OCI-LY3 (cell line): ENCODE measurements around the gene LRRC3C.

Source experiments
- H2AFZ ChIP-seq: fragments of 200-600, 300-600 bp; shearing (Covaris generic); 2 replicates; pipeline ENCODE4 v1.6.0; 2014; ENCODE audit warnings: antibody characterized with exemption, low read depth, low read length
- H3K27ac ChIP-seq: fragments of 200-600, 300-600 bp; sonication (generic); 2 replicates; pipeline ENCODE4 v1.5.1; 2014; ENCODE audit warnings: mild to moderate bottlenecking, low read length, moderate library complexity, mixed read lengths
- H3K27me3 ChIP-seq: fragments of 200-600, 300-600 bp; sonication (generic); 2 replicates; pipeline ENCODE4 v1.6.1; 2014; ENCODE audit warnings: low read depth, low read length, mixed read lengths
- H3K36me3 ChIP-seq: fragments of 200-600, 300-600 bp; sonication (generic); replicated peaks from 2 replicates; pipeline ENCODE3; 2014; ENCODE audit warnings: low read depth, low read length, mixed read lengths
- H3K4me1 ChIP-seq: fragments of 300-600, 200-600 bp; sonication (generic); 2 replicates; pipeline ENCODE4 v1.6.1; 2014; ENCODE audit warnings: low read length, mixed read lengths
- H3K4me2 ChIP-seq: fragments of 200-600, 300-600 bp; sonication (generic); 2 replicates; pipeline ENCODE4 v1.6.1; 2014; ENCODE audit warnings: low read length, mixed read lengths
- H3K4me3 ChIP-seq: fragments of 300-600, 200-600 bp; sonication (generic); 2 replicates; pipeline ENCODE4 v1.5.1; 2014; ENCODE audit warnings: antibody characterized with exemption, mild to moderate bottlenecking, low read length, moderate library complexity
- H3K79me2 ChIP-seq: fragments of 300-600, 200-600 bp; shearing (Covaris generic); 2 replicates; pipeline ENCODE4 v1.6.1; 2014; ENCODE audit warnings: mild to moderate bottlenecking, low read length, mixed read lengths
- H3K9ac ChIP-seq: fragments of 300-600, 200-600 bp; shearing (Covaris generic); 2 replicates; pipeline ENCODE4 v1.6.0; 2014; ENCODE audit warnings: mild to moderate bottlenecking, low read length, moderate library complexity
- H3K9me3 ChIP-seq: fragments of 200-600, 300-600 bp; shearing (Covaris generic); 2 replicates; pipeline ENCODE4 v1.6.1; 2014; ENCODE audit warnings: low read length, mixed read lengths; ENCODE audit not compliant: insufficient read depth
- H4K20me1 ChIP-seq: fragments of 200-600, 300-600 bp; sonication (generic); 2 replicates; pipeline ENCODE4 v1.6.1; 2016; ENCODE audit warnings: low read length, mixed read lengths; ENCODE audit not compliant: insufficient read depth
- CTCF ChIP-seq: fragments of 200-600, 300-600 bp; sonication (generic); IDR thresholded peaks from 2 replicates; pipeline ENCODE4 v1.5.1; 2014; ENCODE audit warnings: antibody characterized with exemption, low read length, low read depth
- EZH2phosphoT487 ChIP-seq: fragments of 200-600 bp; shearing (Covaris generic); IDR thresholded peaks from 2 replicates; pipeline ENCODE4 v1.6.1; 2018; ENCODE audit warnings: antibody characterized with exemption, mixed run types, low read depth

Gene LRRC3C

GRCh38 chr17:39973496-39973895 lies 46.0 kb downstream of the LRRC3C start:
- Histone ChIP-seq H3K79me2 (no peaks in the 10 kb centered on the region), H3K4me3 (no peak overlapping the region), H3K36me3 (no peaks in the 10 kb centered on the region), H3K4me1 (peaks cover 10% of the 10 kb centered on the region), H2AFZ (no peak overlapping the region), H3K4me2 (no peak overlapping the region), H4K20me1 (no peaks in the 10 kb centered on the region), H3K9me3 (no peaks in the 10 kb centered on the region), H3K27ac (no peak overlapping the region), H3K9ac (no peak overlapping the region), H3K27me3 (peaks cover 43% of the 10 kb centered on the region)
- TF ChIP-seq EZH2phosphoT487 (no peak), CTCF (no peak)

GRCh38 chr17:39974433-39974832 lies 46.9 kb downstream of the LRRC3C start:
- H3K4me2 ChIP-seq = no peak overlapping the region
- H3K27ac ChIP-seq = no peak overlapping the region
- no peak overlapping the region for H3K4me3 ChIP-seq
- no peak overlapping the region for H3K9ac ChIP-seq
- no peak for TF ChIP-seq EZH2phosphoT487
- TF ChIP-seq CTCF = no peak
- H2AFZ ChIP-seq = no peak overlapping the region
- no peaks in the 10 kb centered on the region for H4K20me1 ChIP-seq
- peaks cover 11% of the 10 kb centered on the region for H3K4me1 ChIP-seq
- peaks cover 40% of the 10 kb centered on the region for H3K27me3 ChIP-seq
- H3K9me3 ChIP-seq = no peaks in the 10 kb centered on the region
- no peaks in the 10 kb centered on the region for H3K36me3 ChIP-seq
- no peaks in the 10 kb centered on the region for H3K79me2 ChIP-seq

- Histone ChIP-seq H2AFZ (no peak overlapping the region), H3K79me2 (peaks cover 2% of the 10 kb centered on the region)
Observed at GRCh38 chr17:39975801-39976200, 48.3 kb downstream of the LRRC3C start.

GRCh38 chr17:39979016-39979670 lies 51.6 kb downstream of the LRRC3C start:
- H3K4me3 ChIP-seq = peak overlapping the region; percentile 97; the same call in 1 of the 2 replicates
- peaks cover 12% of the 10 kb centered on the region for H3K27me3 ChIP-seq
- no peaks in the 10 kb centered on the region for H3K9me3 ChIP-seq
- no peak for TF ChIP-seq EZH2phosphoT487
- TF ChIP-seq CTCF = no peak
- H3K36me3 ChIP-seq = peaks cover 8% of the 10 kb centered on the region
- H3K4me2 ChIP-seq = peak overlapping the region; percentile 68
- H3K9ac ChIP-seq = 0 out of 2 replicates have a peak overlapping the region, but pooled peaks have one; percentile 81
- H3K79me2 ChIP-seq = peaks cover 32% of the 10 kb centered on the region
- H4K20me1 ChIP-seq = peaks cover 18% of the 10 kb centered on the region
- no peak overlapping the region for H2AFZ ChIP-seq
- H3K27ac ChIP-seq = no peak overlapping the region
- peaks cover 16% of the 10 kb centered on the region for H3K4me1 ChIP-seq

More at GRCh38 chr17:39975801-39976200, 48.3 kb downstream of the LRRC3C start:
- Histone ChIP-seq H3K36me3 (no peaks in the 10 kb centered on the region), H3K9me3 (no peaks in the 10 kb centered on the region), H3K27me3 (peaks cover 29% of the 10 kb centered on the region), H3K4me3 (no peak overlapping the region), H3K9ac (no peak overlapping the region), H3K27ac (no peak overlapping the region), H4K20me1 (no peaks in the 10 kb centered on the region), H3K4me2 (no peak overlapping the region), H3K4me1 (peaks cover 15% of the 10 kb centered on the region)
- TF ChIP-seq EZH2phosphoT487 (no peak), CTCF (no peak)
